DOHH2 (cell line): Measurements from ENCODE around the gene IGSF6.
"Not testable (repeated sequence)": the region's sequence is repeated elsewhere in the genome, so short reads cannot be mapped to it uniquely, and the experiment has no call there.

Experiments used
- EZH2phosphoT487 ChIP-seq: fragments of 200-600 bp; sonication (generic); IDR thresholded peaks from 2 replicates; pipeline ENCODE4 v1.6.1; 2017; ENCODE audit warnings: borderline replicate concordance, mild to moderate bottlenecking, antibody characterized with exemption, low read length, moderate library complexity, mixed read lengths
- TF ChIP-seq, protein P1 (sequence below): fragments of 200-600 bp; sonication (generic); IDR thresholded peaks from one replicate; pipeline ENCODE4 v1.5.1; 2014; ENCODE audit warnings: antibody characterized with exemption, mild to moderate bottlenecking, low read depth, low read length; ENCODE audit not compliant: poor library complexity, severe bottlenecking

DNA sequence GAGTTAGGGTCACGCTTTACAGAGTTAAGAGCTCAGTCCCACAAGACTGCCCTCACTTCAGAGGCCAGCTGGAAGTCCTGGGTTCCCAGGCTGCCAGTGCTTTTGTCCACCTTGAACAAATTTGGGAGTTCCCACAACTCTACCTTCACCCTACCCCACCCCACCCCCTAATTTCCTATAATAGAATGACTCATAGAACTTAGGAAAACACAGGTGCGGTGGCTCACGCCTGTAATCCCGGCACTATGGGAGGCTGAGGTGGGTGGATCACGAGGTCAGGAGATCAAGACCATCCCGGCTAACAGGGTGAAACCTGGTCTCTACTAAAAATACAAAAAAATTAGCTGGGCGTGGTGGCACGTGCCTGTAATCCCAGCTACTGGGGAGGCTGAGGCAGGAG lies 46.6 kb downstream of the IGSF6 start:
- TF ChIP-seq, protein P1, sequence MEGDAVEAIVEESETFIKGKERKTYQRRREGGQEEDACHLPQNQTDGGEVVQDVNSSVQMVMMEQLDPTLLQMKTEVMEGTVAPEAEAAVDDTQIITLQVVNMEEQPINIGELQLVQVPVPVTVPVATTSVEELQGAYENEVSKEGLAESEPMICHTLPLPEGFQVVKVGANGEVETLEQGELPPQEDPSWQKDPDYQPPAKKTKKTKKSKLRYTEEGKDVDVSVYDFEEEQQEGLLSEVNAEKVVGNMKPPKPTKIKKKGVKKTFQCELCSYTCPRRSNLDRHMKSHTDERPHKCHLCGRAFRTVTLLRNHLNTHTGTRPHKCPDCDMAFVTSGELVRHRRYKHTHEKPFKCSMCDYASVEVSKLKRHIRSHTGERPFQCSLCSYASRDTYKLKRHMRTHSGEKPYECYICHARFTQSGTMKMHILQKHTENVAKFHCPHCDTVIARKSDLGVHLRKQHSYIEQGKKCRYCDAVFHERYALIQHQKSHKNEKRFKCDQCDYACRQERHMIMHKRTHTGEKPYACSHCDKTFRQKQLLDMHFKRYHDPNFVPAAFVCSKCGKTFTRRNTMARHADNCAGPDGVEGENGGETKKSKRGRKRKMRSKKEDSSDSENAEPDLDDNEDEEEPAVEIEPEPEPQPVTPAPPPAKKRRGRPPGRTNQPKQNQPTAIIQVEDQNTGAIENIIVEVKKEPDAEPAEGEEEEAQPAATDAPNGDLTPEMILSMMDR = not testable (repeated sequence)
- not testable (repeated sequence) for TF ChIP-seq EZH2phosphoT487
